ENCODE measurements around the gene AIFM3. TPM values are rescaled to one million over a fixed set of nuclear protein-coding genes. Genes with fewer than 3 reads are reported as not detected.

The AIFM3 gene
- total and polyA plus RNA-seq, 2 of the 13 experiments (the other 11 are each of a cell fraction or from before 2014, with no cell fraction given) = 9.0 to 15.3 TPM

- no peak for TF ChIP-seq KAT2B (IDR thresholded peaks at IDR 0.05; ENCODE audit: borderline replicate concordance, low read depth, low read length)
Observed at GRCh38 chr22:20980523-20980922, 13.5 kb downstream of the AIFM3 start (continued).

DNA sequence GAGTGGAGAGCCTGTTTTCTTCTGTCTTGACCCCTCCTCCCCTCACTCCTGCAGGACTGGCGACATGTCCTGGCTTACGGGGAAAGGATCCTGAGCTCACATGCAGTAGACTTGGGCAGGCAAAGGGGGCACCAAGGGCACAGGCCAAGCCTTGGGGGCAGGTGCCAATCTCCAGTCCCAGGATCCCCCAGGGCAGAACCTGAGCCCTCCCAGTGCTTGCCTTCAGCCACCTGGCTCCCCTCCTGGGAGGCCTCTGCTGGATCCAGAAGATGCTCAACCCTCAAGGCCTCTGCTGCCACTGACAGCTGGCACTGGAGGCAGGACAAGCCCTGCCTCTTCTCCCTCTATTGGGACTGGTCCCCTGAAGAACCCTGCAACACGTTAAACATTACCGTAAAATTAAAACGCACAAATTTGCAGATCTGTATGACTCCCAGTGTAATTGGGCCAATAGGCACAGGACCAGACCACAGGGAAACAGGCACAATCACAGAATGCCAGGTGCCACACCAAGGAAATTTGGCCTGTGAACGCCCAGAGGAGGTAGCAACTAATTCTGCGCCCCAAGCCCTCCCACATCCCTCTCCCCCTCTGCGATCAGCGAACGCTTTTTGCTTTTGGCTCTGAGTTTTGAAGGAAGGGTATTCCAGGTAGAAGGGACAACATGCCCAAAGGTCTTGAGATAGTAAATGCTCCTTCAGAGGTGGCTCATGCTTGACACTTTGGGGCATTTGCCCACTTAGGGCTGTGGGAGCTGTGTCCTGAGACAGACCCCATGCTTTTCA lies 14.1 kb downstream of the AIFM3 start:
- BruUV-seq (replicated peaks) = no TSS peak
- Histone ChIP-seq H4K20me1 (ENCODE audit: insufficient read depth, low read length) (no peaks in the 10 kb centered on the region), H3K4me2 (ENCODE audit: low read depth, low read length) (peak overlapping the region; percentile 97), H3K9ac (ENCODE audit: insufficient read depth, low read depth, low read length) (peak overlapping the region; percentile 79), H3K36me3 (replicated peaks in 1 of 2; ENCODE audit: control insufficient read depth in 1 of 2, insufficient read depth in 2 of 2, low read length in 2 of 2) (peaks cover 0 to 6% of the 10 kb centered on the region in 2 experiments; a peak in 3 of 5 replicates), H3K4me1 (ENCODE audit: insufficient read depth, low read length) (peaks cover 39% of the 10 kb centered on the region), H3K79me2 (ENCODE audit: insufficient read depth, low read length) (peaks cover 11% of the 10 kb centered on the region), H3K27me3 (ENCODE audit: control insufficient read depth in 1 of 2, insufficient read depth in 2 of 2, low read length in 2 of 2) (no peaks in the 10 kb centered on the region; a peak in 1 of 5 replicates), H3K9me3 (ENCODE audit: low read length) (0 out of 2 replicates have a peak, but pooled peaks cover 4% of the 10 kb centered on the region), H3K27ac (ENCODE audit: extremely low read length, insufficient read depth, low read length) (peak overlapping the region; percentile 80), H2AFZ (ENCODE audit: low read length) (no peak overlapping the region), H3K4me3 (replicated peaks in 1 of 3; ENCODE audit: insufficient read depth in 1 of 3, low read depth in 2 of 3, low read length in 3 of 3) (peak overlapping the region; percentile 67 to 98 (median 83); a peak in 5 of 6 replicates)
- CTCF ChIA-PET (ENCODE audit: low intra/inter-chr PET ratio, low total read pairs) = interaction anchor here (1.7 kb wide), 1 partner anchor 19 kb away, joined by 7 read pairs; no protein-coding TSS in a partner anchor
- ATAC-seq (no peak), DNase-seq (ENCODE audit: low spot score) (no peak), FAIRE-seq (no peak)
- 61% methylated on average over 7 of the region's 10 CpGs for WGBS (ENCODE audit: low lambda C conversion rate)
- POLR2A ChIA-PET = interaction anchor here (0.6 to 4.3 kb wide), 14 partner anchors 9 to 204 kb away, joined by 3 to 45 read pairs (median 5); partner anchors contain the start of genes CRKL and THAP7
- in situ Hi-C loops (cut with HindIII; ENCODE audit: extremely low pct_ligation_motif_present, low pct_unique_long_range_greater_than_20kb) (no loop called here), intact Hi-C loops (cut with micrococcal nuclease; ENCODE audit: unreplicated experiment) (loop anchor here (1.0 kb wide), 1 partner anchor 14 kb away; the partner anchor contains the start of gene AIFM3)
- TF ChIP-seq ELF4 (CRISPR knock-in tag; IDR thresholded peaks at IDR 0.05; ENCODE audit: borderline replicate concordance) = no peak
- no peak for TF ChIP-seq NFIB (CRISPR knock-in tag; IDR thresholded peaks at IDR 0.05; ENCODE audit: borderline replicate concordance)
- peak; percentile 51; the same call in 1 of the 2 replicates for TF ChIP-seq HNRNPL (IDR thresholded peaks at IDR 0.05; ENCODE audit: low read depth, low read length)
- TF ChIP-seq CBFB (CRISPR knock-in tag; IDR thresholded peaks at IDR 0.05) = peak; percentile 28; the same call in 1 of the 2 replicates
- no peak for TF ChIP-seq CBX1 (IDR thresholded peaks at IDR 0.05; ENCODE audit: low read depth)
- 0 out of 2 replicates have a peak, but pooled peaks have one; percentile 9 for TF ChIP-seq ARID2 (CRISPR knock-in tag; IDR thresholded peaks at IDR 0.05; ENCODE audit: borderline replicate concordance)
- TF ChIP-seq ZSCAN20 (CRISPR knock-in tag; IDR thresholded peaks at IDR 0.05; ENCODE audit: borderline replicate concordance) = no peak
- no peak for TF ChIP-seq BHLHE40 (IDR thresholded peaks at IDR 0.05; ENCODE audit: low read length)
- no peak for TF ChIP-seq NFE2L2 (IDR thresholded peaks at IDR 0.05; ENCODE audit: low read length)
- TF ChIP-seq ZNF512B (CRISPR knock-in tag; IDR thresholded peaks at IDR 0.05; ENCODE audit: borderline replicate concordance) = no peak
- no peak for TF ChIP-seq ONECUT2 (CRISPR knock-in tag; IDR thresholded peaks at IDR 0.05)
- TF ChIP-seq POLR2AphosphoS5 (IDR thresholded peaks at IDR 0.05; ENCODE audit: low read depth, low read length) = peak; percentile 23; the same call in 1 of the 2 replicates
- TF ChIP-seq CENPBD1 (CRISPR knock-in tag; IDR thresholded peaks at IDR 0.05; ENCODE audit: borderline replicate concordance, low read depth) = no peak
- TF ChIP-seq RXRA (CRISPR knock-in tag; IDR thresholded peaks at IDR 0.05) = no peak
- TF ChIP-seq SALL2 (CRISPR knock-in tag; IDR thresholded peaks at IDR 0.05) = no peak
- no peak for TF ChIP-seq ZNF546 (CRISPR knock-in tag; conservative IDR thresholded peaks at IDR 0.05)
- TF ChIP-seq, protein P1, sequence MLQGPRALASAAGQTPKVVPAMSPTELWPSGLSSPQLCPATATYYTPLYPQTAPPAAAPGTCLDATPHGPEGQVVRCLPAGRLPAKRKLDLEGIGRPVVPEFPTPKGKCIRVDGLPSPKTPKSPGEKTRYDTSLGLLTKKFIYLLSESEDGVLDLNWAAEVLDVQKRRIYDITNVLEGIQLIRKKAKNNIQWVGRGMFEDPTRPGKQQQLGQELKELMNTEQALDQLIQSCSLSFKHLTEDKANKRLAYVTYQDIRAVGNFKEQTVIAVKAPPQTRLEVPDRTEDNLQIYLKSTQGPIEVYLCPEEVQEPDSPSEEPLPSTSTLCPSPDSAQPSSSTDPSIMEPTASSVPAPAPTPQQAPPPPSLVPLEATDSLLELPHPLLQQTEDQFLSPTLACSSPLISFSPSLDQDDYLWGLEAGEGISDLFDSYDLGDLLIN (CRISPR knock-in tag; IDR thresholded peaks at IDR 0.05; ENCODE audit: borderline replicate concordance) = no peak
